ENCODE results near the gene A4GALT.

A4GALT gene

GRCh38 chr22:42699976-42700352 lies 20.7 kb downstream of the A4GALT start:
- ATAC-seq = no peak
- no peak for TF ChIP-seq ZNF70 (CRISPR knock-in tag; IDR thresholded peaks at IDR 0.05)
- no peak for TF ChIP-seq OSR1 (CRISPR knock-in tag; IDR thresholded peaks at IDR 0.05)
- no peak for TF ChIP-seq ZNF8 (CRISPR knock-in tag; IDR thresholded peaks at IDR 0.05)
- TF ChIP-seq CSRNP3 (CRISPR knock-in tag; IDR thresholded peaks at IDR 0.05) = no peak
- TF ChIP-seq ESRRG (CRISPR knock-in tag; IDR thresholded peaks at IDR 0.05) = no peak
- TF ChIP-seq ZFP3 (CRISPR knock-in tag; IDR thresholded peaks at IDR 0.05) = no peak

GRCh38 chr22:42699281-42699975 lies 21.2 kb downstream of the A4GALT start:
- ATAC-seq = no peak
- no peak for TF ChIP-seq ZFP30 (CRISPR knock-in tag; IDR thresholded peaks at IDR 0.05)
- TF ChIP-seq ARNTL (CRISPR knock-in tag; IDR thresholded peaks at IDR 0.05; ENCODE audit: borderline replicate concordance, low read depth) = no peak
- TF ChIP-seq ZNF70 (CRISPR knock-in tag; IDR thresholded peaks at IDR 0.05) = no peak
- TF ChIP-seq PATZ1 (CRISPR knock-in tag; IDR thresholded peaks at IDR 0.05; ENCODE audit: borderline replicate concordance) = no peak
- TF ChIP-seq GLIS3 (CRISPR knock-in tag; IDR thresholded peaks at IDR 0.05) = no peak
- no peak for TF ChIP-seq ZC3H10 (CRISPR knock-in tag; IDR thresholded peaks at IDR 0.05)
- TF ChIP-seq ZFP3 (CRISPR knock-in tag; IDR thresholded peaks at IDR 0.05) = no peak
- no peak for TF ChIP-seq ZNF565 (CRISPR knock-in tag; conservative IDR thresholded peaks at IDR 0.05; ENCODE audit: low read depth)

- TF ChIP-seq PATZ1 (CRISPR knock-in tag; IDR thresholded peaks at IDR 0.05; ENCODE audit: borderline replicate concordance) (no peak), TOX (CRISPR knock-in tag; IDR thresholded peaks at IDR 0.05; ENCODE audit: borderline replicate concordance) (no peak), ZNF8 (CRISPR knock-in tag; IDR thresholded peaks at IDR 0.05) (no peak), GLIS3 (CRISPR knock-in tag; IDR thresholded peaks at IDR 0.05) (no peak), CREB5 (CRISPR knock-in tag; IDR thresholded peaks at IDR 0.05; ENCODE audit: low read depth) (no peak), CSDC2 (CRISPR knock-in tag; IDR thresholded peaks at IDR 0.05) (no peak), RARB (CRISPR knock-in tag; IDR thresholded peaks at IDR 0.05) (no peak), ZNF565 (CRISPR knock-in tag; conservative IDR thresholded peaks at IDR 0.05; ENCODE audit: low read depth) (no peak), ZFP3 (CRISPR knock-in tag; IDR thresholded peaks at IDR 0.05) (no peak), BACH2 (CRISPR knock-in tag; IDR thresholded peaks at IDR 0.05; ENCODE audit: borderline replicate concordance) (no peak), ARNTL (CRISPR knock-in tag; IDR thresholded peaks at IDR 0.05; ENCODE audit: borderline replicate concordance, low read depth) (no peak), ZC3H10 (CRISPR knock-in tag; IDR thresholded peaks at IDR 0.05) (no peak), ESRRG (CRISPR knock-in tag; IDR thresholded peaks at IDR 0.05) (no peak), TSHZ2 (CRISPR knock-in tag; IDR thresholded peaks at IDR 0.05) (no peak), PPARA (CRISPR knock-in tag; IDR thresholded peaks at IDR 0.05; ENCODE audit: borderline replicate concordance) (no peak), ISL1 (CRISPR knock-in tag; IDR thresholded peaks at IDR 0.05) (no peak), POU6F1 (CRISPR knock-in tag; IDR thresholded peaks at IDR 0.05; ENCODE audit: borderline replicate concordance, low read depth) (no peak), ZFP30 (CRISPR knock-in tag; IDR thresholded peaks at IDR 0.05) (no peak)
- peak; percentile 97 for ATAC-seq
Measured at GRCh38 chr22:42697542-42698013, 23.1 kb downstream of the A4GALT start.

All from SK-N-SH treated with all-trans-retinoic acid at 6 μM for 48 hours (cell line).